HG03139 (cell line): ENCODE measurements around the gene SRRM3.
"Not testable (repeated sequence)": the region's sequence is repeated elsewhere in the genome, so short reads cannot be mapped to it uniquely, and the experiment has no call there.

ENCODE experiments used
- ATAC-seq: cut with Tn5 transposase; IDR thresholded peaks from one replicate; pipeline ENCODE4 v1.9.1; 2021; ENCODE audit not compliant: unreplicated experiment

SRRM3 gene

GRCh38 chr7:76226878-76227423, 25.3 kb downstream of the SRRM3 start:
- ATAC-seq = not testable (repeated sequence)

GRCh38 chr7:76230214-76230613, 28.5 kb downstream of the SRRM3 start:
- no peak for ATAC-seq

DNA sequence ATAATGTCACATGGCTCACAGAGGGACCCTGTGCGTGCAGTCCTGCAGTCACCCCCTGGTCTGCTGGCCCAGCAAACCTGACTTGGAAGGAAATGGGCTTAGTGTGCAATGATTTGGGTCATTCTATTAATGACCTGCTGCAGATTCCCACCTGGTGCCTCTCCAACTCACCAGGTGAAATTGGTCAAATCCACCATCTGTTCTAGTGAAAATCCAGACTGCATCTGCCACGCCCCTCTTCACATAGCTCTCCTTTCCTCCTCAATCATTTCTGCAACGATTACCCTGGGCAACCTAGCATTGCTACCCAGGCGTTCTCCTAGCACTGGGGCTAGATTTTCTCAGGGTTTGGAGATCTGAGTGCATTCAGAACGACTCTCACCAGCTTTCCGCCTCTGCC, 29.4 kb downstream of the SRRM3 start:
- no peak for ATAC-seq

DNA sequence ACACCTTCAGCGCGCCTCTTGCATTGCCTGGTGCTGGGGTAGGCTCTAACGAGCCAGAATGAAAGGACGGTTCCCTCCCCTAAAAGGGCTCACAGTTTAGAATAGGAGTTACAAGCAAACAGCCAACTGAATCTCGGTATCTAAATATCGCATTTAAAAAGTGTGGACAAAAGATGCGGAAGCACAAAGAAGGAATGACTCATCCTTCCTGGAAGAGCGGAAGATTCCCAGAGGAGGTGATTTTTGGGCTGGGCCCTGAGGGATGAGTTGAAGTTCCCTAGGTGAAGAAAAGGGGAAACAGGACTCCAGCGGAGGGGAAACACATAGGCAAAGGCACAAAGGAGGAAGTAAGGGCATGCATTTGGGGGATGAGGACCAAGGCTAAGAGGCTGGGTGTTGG, 29.9 kb downstream of the SRRM3 start:
- ATAC-seq = no peak

GRCh38 chr7:76232698-76233097, 31.0 kb downstream of the SRRM3 start:
- no peak for ATAC-seq

- ATAC-seq = no peak
These were observed 32.0 kb downstream of the SRRM3 start for GRCh38 chr7:76233538-76234281.

DNA sequence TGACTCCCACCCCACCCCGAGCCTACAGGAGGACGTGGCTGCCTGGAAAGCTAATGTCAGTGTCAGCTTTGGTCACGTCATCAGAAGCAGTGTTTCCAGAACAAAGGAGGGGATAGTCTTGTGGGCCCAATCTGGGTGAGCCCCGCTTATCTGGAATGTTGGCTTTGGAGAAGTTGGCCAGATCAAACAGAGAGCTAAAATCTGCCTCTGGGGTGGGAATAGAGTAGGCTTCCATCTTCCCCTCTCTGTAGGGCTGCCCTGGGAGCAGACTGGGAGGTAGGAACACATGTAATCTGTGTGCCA, 32.5 kb downstream of the SRRM3 start:
- no peak for ATAC-seq

- ATAC-seq = peak; percentile 55
These were observed 33.3 kb downstream of the SRRM3 start for GRCh38 chr7:76234931-76235441.

GRCh38 chr7:76236224-76236623, 34.5 kb downstream of the SRRM3 start:
- no peak for ATAC-seq

- ATAC-seq = no peak
These were observed 36.6 kb downstream of the SRRM3 start for GRCh38 chr7:76238326-76238725.

DNA sequence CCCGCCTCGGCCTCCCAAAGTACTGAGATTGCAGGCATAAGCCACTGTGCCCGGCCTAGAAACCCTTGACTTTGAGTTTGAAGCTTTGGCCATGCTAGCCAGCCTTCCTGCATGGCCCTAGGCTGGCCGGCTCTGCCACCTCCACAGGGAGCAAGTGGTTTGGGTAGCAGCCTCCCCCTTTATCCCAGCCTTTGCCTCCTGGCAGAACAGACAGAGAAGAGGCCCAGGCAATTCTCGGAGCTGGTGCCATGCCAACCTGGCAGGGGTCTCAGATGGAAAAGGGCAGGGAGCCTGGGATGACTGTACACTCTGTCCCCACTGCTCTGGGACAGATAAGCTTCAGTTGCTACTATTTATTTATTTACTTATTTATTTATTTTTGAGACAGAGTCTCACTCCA, 39.4 kb downstream of the SRRM3 start:
- no peak for ATAC-seq

GRCh38 chr7:76242517-76243063, 40.9 kb downstream of the SRRM3 start:
- ATAC-seq = not testable (repeated sequence)

- ATAC-seq = no peak
These were observed 43.2 kb downstream of the SRRM3 start for GRCh38 chr7:76244781-76245391.

GRCh38 chr7:76246804-76247389, 45.2 kb downstream of the SRRM3 start:
- ATAC-seq = no peak

DNA sequence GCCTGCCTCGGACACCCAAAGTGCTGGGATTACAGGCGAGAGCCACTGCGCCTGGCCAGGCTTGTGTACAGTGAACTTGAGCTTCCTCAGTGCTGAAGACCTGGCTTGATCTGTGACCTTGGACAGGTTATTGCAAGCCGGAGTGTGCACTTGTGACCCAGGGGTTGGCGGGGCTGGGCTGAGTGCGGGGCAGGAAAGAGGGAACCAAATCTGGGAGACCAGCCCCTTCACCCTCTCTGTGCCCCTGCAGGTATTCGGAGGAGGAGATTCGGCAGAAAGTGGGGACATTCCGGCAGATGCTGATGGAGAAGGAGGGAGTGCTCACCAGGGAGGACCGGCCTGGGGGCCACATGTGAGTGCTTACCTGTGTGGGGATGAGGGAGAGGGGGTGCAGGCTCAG, 46.2 kb downstream of the SRRM3 start:
- ATAC-seq = no peak

DNA sequence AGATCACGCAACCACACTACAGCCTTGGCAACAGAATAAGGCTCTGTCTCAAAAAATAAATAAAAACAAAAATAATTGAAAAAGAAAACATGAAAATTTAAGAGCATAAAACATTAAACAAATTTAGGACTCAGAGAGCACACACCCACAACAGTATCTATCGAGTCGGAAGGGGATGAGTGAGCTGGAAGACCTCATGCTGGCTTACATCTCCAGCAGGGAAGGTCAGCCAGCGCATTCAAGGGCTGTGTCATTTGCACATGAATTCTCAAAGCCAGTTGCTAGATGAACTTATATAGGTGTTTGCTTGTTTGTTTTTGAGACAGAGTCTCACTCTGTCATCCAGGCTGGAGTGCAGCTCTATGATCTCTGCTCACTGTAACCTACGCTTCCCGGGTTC, 50.3 kb downstream of the SRRM3 start:
- no peak for ATAC-seq

DNA sequence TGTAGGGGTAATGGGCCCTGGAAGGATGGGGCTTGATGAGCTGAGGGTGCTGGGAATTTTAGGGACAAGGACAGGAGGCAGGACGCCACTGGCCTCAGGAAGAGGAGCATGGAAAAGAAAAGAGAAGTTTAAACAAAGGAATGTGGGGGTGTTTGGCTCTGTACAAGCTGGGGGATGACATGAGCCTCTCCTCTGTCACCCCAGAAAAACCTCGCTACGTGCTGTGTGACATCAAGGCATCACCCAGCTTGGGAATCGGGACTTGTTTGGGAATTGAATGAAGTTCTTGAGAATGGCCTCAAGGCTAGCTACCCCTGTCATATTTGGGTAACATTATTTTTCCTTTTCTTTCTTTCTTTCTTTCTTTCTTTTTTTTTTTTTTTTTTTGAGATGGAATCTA, 53.1 kb downstream of the SRRM3 start:
- ATAC-seq = no peak

GRCh38 chr7:76257973-76258372, 56.3 kb downstream of the SRRM3 start:
- ATAC-seq = no peak

- no peak for ATAC-seq
These were observed 57.7 kb downstream of the SRRM3 start for GRCh38 chr7:76259124-76260093.

- no peak for ATAC-seq
These were observed 58.5 kb downstream of the SRRM3 start for GRCh38 chr7:76260171-76260703.
